Stimulated activated CD8-positive, alpha-beta memory T cell treated with anti-CD3 and anti-CD28 coated beads, Interleukin-4, amount 100 ng/mL, for 4 hours (primary cell): ENCODE results near the gene GLT1D1.

Experiments
- DNase-seq, 2 donors: peaks; one replicate each; pipeline ENCODE4 v3.0.0-alpha.2; 2020; ENCODE audit warnings: low read depth in 2 of 2, low spot score in 1 of 2

Gene GLT1D1

DNA sequence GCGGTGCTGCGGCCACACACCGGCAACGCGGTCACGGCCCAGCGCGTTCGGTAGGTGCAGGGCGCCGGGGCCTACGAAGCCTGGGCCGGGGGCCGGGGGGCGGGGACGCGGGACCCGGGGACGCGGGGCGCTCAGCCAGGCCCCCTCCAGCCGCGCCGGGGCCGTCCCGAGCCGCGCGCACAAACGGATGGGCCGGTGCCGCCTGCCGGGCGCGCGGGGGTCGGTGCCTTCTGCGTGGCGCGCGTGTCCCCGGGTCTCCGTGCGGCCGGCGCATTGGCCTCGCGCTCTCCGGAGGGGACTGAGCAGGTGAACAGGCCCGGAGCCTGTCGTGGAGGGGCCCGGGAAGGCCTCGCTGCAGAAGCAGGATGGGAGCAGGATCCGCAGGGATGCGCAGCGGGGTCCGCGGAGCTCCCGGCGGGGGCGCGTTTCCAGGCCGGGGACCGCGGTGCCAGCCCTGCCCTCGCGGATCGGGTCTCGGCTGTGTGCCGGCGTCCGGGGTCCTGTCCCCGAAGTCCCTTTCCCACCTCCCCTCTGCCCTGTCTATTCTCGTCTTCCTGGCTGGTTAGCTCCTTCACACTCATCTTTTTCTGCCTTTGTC is 421 bp downstream of the GLT1D1 start:
- DNase-seq: no peak

DNA sequence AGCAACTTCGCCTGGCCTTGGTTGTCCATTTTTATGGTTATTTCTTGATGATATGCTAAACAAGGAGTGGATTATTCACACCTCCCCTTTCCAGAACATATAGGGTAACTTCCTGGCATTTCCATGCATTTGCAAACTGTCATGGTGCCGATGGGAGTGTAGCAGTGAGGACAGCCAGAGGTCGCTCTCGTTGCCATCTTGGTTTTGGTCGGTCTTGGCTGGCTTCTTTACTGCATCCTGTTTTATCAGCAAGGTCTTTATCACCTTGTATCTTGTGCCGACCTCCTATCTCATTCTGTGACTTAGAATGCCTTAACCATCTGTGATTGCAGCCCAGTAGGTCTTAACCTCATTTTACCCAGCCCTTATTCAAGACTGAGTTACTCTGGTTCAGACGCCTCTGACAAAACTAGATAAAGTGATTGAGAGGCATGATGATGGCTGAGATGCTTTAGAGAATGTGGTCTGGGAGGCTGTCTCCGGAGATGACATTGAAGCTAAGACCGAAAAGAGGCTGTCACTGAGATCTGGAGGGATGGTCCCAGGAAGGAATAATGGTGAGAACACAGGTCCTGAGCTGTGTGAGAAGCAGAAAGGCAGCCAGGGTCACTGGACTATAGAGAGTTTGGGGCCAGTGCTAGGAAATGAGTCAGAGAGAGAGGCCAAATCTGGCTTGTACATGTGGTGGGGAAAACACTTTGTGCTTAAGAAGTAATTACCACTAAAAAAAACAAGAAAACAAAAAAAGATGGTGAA is 2.9 kb downstream of the GLT1D1 start:
- no peak for DNase-seq

DNA sequence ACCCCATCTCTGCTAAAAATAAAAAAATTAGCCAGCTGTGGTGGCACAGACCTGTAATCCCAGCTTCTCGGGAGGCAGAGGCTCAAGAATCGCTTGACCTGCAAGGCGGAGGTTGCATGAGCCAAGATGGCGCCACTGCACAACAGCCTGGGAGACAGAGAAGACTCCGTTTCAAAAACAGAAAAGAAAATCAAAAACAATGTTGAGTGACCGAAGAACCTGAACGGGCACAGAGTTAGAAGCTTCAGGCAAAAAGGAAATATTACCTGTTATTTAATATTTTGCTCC is 3.5 kb downstream of the GLT1D1 start:
- DNase-seq: no peak

DNA sequence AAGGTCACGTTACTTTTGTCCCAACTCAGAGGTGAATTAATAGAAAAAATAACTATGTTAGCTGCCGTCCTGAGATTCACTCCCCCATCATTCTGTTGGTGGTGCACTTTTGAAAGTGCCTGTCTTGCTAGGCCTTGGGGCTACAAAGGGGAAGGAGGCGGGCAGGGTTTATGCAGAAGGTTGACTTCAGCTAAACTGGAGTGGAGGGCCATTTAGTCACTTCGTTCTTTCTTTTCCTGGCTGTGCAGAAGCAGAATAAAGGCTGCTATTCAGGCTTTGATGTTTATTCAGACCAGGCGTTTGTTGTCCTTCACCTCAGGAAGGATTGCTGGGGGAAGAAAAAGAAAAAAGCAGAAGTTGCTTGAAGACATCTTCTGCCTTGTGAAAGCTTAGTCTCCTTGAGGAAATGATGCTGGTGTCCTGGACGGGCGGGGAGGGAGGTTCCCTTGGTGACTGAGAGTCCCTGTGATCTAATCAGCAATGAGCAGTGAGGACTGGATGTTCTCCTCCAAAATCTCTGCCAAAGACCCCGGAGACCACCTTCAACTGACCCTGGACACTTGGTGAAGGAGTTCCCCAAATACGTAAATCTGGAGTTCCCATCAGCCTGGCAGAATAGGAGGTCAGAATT is 4.0 kb downstream of the GLT1D1 start:
- DNase-seq: no peak

DNA sequence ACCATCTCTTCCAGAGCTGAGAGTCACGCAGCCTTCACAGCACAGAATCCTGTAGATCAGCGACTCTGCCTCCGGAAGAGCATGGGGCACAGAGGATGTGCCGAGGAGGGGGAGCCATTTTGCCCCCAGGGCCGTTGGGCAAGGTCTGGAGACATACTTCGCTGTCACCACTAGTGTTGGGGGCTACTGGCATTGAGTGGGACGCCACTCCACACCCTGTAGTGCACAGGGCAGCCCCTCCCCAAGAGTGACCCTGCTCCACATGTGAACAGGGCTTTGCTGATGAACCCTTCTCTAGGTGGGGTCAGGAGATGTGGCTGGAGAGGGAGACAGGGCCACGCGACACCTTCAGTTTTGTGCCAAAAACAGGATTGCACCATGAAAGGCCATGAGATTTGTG is 6.0 kb downstream of the GLT1D1 start:
- DNase-seq: no peak

DNA sequence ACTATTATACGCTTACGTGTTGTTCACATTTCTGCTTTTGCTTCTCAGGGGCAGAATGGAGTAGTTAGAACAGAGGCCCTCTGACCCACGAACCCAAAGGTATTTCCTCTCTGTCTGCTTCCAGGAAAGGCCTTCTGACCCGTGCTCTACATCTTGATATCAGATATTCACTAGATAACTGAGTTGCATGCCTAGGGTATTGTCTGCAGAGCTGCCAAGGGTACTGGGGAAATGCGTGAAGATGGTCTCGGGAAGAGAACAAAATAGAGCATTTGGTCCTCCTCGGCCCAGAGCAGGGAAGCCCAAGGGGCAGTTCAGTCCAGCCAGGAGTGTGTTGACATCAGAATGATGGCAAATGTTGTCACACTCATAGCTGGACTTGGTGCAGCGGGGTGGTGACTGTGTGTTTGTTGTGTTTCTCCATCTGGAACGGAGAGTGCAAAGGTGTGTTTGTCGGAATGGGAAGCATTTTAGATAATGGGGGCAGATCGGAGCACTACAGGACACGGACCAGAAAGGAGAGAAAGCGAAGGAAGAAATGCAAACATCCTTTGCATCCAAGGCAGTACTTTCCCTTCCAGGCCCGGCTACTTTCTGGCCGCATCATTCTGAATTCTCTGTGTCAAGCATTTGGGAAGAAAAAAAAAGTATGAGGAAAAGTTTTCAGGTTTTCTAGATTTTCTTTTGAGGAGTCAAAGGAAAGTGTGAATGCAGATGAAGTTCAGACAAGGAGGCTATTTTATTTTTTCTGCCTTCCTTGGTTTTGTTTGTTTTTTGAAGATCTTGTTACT is 8.1 kb downstream of the GLT1D1 start:
- DNase-seq: no peak

DNA sequence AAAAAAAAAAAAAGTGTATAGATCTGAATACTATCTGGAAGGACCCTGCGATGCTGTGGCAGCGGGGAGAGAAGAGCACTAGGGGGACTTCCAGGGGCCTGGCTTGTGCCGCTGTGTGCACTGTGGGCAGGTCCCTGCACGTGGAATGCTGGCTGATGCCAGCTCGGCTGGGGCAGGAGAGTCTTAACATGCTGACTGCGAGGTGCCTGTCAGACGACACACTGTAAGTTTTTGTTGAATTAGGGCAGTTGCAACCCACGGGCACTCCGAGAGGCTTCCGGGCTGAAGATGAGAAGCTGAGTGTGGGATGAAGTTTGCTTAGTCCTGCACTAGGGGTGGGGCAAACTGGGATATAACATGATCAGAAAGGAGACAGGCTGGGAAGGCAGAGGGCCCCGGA is 10.7 kb downstream of the GLT1D1 start:
- no peak for DNase-seq

DNA sequence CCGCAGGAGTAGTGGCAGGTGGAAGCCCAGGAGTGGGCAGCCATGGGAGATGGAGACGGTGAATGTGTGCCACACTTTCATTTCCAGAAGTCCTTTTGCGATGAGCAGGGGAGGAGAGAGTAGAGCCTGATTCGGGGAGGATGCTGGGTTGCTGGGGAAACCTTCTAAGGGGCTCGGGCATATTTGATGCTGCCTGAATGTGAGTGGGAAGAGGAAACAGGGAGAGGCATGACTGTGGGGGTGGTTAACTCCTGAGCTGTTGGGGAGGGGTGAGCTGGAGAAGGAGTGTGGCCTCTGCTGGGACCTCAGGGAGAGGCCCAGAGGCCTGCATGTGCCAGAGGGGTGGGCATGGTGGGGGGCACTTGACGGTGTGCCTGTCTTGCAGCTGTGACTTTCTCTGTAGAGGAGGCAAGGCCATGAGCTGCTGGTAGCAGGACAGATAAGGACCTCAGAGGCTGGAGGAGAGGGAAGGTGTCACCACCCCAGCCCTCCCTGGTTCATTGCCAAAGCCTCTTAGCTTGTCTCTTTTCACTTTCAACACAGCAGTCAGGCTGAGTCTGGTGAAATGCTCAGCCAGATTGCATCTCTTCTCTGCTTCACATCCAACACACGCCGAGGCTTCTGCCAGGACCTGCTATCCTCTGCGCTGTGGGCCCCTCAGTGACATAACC is 11.4 kb downstream of the GLT1D1 start:
- no peak for DNase-seq

DNA sequence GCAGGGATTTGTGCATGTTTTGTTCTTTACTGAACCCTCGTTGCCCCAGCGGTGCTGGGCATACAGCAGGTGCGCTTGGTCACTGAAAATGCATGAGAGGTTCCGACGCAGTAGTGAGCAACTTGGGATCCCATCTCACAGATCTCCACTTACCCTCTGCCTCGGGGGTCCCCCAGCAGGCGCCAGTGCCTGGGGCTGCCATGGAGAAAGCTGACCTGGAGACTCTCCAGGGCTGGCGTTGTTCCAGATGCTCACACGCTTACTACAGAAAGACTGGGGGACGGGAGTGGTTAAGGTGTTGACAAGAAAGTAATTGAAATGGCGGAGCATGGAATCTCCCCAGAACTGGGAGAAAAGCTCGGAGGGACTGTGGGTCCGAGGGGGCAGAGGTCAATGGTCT is 14.2 kb downstream of the GLT1D1 start:
- no peak for DNase-seq

DNA sequence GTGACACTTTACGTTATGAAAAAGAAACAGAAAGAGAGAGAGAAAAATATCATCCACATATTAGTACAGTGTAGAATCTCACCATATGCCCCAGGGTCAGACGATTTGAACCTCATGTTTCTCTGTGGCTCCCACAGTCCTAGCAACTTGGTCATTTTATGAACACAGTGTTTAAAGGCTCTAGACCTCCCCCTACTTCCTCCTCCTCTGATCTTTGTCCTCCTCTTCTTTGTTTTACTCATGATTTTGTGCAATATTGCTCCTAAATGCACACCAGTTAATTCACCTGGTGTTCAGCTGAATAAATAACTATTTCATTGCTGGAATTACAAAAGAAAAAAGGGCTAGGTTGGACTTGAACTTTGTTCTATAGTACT is 18.2 kb downstream of the GLT1D1 start:
- DNase-seq: no peak

DNA sequence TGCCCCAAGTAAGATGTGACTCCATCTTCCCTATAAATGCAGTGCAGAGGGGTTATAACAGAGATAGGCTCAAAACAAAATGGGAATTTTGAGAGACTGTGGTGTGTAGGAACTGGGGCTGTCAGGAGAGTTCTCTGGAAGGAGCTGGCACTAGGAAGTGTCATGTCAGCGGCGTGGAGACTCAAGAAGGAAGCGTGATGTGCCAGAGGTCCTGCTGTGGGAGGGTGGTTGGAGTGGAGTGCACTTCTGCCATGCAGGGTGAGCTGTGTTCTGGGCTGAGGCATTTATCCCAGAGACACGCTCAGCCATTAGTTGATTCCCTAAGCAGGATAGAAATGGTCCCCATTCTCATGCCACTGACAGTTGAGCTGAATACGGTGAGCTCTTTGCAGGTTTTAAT is 19.0 kb downstream of the GLT1D1 start:
- DNase-seq: no peak

DNA sequence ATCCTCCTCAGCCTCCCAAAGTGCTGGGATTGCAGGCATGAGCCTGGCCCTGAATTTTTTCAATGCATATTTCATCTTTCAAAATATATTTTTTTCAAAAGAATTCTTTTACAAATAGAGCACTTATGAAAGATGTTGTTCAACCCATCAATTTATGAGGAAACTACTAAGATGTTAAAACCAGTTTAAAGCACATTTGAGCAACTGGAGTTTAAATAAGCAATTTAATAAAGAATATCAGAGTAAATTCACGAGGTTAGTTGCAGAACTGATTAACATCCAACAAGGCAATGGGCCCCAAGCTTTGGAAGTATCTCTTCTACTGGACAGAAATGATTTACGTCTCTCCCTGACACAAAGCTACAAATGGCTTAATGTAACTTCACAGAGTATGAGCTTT is 23.3 kb downstream of the GLT1D1 start:
- no peak for DNase-seq

DNA sequence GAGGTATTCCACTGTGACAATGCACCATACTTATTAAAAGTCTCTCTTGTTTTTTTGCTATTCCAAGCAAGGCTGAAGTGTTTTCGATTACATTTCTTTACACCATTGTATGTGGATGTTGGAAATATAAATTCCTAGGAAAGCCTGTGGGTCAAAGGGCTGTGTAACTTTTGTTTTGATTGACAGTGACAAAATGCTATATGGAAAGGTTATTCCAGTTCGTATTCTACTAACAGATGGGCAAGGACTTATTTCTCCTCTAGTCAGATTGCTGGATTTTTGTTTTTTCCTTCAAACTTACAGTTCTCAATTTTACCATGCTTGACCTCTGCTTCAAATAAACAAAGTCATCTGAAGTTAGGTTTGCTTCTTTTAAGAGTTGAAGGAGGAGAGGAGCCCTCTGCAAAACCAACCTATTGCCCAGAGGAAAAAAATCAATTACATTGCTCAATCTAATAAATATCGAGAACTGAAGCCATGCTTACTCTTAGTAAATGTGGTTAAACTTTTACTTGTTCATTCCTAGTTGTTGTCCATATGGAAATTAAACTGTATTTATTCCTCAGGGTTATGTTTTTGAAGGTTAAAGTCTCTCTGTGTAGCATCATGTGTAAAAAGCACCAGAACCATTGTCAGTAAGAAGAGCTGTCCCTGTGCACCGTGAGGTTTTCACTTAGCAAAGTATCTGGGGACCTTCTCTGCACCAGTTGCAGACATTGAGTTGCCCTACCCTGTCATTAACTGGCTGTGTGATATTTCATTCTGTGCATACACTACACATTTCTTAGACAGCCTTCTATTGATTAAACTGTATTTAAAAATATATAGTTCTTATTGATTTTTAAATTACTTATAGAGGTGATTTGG is 26.9 kb downstream of the GLT1D1 start:
- no peak for DNase-seq

DNA sequence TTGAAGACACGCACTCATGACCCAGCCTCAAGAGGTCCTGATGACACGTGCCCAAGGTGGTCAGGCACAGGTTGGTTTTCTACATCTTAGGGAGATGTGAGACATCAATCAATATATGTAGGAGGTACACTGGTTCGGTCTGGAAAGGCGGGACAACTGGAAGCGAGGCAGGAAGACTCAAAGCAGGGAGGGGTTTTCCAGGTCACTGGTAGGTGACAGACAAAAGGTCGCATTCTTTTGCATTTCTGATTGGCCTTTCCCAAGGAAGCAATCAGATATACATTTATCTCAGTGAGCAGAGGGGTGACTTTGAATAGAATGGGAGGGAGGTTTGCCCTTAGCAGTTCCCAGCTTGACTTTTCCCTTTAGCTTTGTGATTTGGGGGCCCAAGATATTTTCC is 38.6 kb downstream of the GLT1D1 start:
- no peak for DNase-seq

DNA sequence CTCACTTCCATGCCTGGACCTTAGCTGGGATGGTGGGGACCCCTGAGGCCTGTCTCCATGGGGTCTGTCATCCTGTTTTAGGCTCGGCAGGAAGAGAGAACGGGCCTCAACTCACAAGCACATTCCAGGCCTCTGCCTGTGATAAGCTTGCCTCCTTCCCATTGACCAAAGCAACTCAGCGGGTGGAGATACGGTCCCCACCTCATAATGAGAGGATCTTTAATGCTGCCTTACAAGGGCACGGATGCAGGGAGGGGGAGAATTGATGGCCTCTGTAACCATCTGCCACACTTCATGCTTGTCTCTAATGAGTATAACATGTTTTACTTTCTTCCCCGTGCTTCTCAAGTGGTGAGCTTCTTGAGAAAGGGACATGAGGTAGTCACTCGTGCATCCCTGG is 50.0 kb downstream of the GLT1D1 start:
- no peak for DNase-seq

DNA sequence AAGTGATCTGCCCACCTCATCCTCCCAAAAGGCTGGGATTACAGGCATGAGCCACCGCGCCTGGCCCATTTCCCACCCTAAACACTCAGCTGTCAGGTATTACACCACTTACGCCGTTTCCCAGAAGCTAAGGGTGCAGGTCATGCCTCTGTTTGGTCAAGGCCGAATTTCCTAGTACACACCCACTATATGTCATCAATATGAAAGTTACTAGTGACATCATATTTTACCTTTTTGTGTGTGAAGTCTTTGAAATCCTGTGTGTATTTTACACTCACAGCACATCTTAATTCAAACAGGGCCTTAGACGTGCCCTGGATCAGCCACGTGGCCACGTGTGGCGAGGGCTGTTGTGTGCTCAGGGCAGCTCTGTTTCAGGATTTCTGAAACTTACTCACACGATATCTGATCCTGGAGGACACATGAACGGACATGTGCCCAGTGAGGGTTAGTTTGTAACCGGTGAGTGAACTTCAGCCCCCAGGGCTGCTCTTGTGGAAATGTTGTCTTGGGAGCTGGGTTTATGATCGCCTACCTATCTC is 51.8 kb downstream of the GLT1D1 start:
- no peak for DNase-seq

DNA sequence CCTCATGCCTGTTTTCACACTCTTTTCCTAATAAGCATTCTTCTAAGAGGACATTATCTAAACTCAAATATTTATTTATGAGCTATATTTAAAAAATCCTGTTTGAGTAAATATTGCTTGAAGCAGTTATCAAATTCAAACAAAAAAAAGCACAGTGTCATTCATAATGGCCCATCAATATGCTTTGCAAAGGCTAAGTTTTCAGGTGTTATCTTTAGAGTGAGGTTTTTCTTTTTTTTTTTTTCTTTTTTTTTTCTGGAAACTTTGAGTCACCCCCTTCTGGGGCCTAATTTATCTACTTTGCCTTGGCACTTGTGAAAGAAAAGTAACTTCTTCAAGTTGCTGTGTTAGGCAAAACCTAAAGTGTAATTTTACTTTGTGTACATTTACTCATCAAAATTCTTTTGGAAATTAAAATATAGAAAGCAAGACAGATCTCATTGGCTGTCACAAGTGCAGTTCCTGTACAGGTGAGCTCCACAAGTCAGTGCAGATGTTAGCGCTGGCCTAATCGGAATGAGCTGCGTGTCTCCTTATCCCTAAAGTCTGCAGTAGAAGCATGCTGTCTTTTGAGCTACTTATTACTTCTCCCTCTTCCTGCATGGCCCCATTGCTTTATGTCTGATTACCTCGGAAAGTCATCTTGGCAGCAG is 53.3 kb downstream of the GLT1D1 start:
- DNase-seq: no peak

DNA sequence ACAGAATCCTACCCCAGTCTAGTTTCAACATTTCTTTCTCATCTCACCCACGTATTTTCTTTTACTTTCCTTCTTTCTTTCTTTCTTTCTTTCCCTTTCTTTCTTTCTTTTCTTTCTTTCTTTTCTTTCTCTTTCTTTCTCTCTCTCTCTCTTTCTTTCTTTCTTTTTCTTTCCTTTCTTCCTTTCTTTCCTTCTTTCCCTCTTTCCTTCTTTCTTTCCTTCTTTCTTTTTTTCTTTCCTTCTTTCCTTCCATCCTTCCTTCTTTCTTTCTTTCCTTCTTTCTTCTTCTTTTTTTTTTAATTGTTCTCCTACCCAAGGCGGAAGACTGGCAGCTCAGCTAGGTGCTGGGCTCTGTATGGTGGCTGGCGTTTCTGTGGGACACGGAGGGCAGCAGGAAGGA is 55.0 kb downstream of the GLT1D1 start:
- DNase-seq: no peak

DNA sequence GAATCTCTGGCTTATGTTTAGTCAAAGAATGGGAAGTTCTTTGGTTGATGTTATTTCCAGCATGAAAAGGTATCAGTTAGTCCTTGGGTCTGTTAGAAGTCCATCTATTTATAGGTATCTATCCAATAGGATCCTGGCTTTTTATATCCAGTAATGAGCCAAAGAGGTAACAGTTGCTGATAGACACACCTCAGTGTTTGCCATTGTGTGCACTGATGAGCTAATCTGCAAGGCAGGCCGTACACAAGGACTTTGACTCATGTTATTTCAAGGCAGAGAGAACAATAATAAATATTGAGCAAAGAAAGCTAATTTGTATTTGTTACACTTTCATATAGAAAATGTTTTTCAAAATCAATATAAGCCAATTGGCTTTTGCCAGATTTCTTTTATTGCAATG is 56.4 kb downstream of the GLT1D1 start:
- no peak for DNase-seq

DNA sequence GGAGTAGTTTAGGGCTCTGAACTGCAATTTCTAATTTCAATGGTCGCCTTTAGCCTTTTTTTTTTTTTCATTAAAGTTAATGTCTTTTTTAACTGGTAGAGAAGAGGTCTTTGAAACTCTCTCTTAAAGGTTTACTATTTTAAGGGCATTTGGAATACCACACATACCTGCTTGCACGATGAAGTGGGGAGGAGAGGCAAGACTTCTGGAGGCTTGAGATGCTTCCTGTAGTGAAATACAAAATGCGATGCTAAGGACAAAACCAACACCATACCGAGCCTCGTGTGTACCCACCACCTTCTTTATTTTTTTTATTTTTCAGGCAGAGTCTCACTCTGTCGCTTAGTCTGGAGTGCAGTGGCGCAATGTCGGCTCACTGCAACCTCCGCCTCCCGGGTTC is 57.4 kb downstream of the GLT1D1 start:
- DNase-seq: no peak
